Stimulated activated CD8-positive, alpha-beta memory T cell treated with anti-CD3 and anti-CD28 coated beads, Interleukin-7, amount 100 ng/mL, for 4 hours (primary cell): ENCODE results near the gene FBXL14.
"Not testable (repeated sequence)": the region's sequence is repeated elsewhere in the genome, so short reads cannot be mapped to it uniquely, and the experiment has no call there.

Experiments
- DNase-seq, 2 donors: peaks; one replicate each; pipeline ENCODE4 v3.0.0-alpha.2; 2020; ENCODE audit warnings: low read depth in 2 of 2

Gene FBXL14

GRCh38 chr12:1620092-1620491 is 25.7 kb upstream of the FBXL14 start:
- DNase-seq, result no peak

- DNase-seq, result no peak
These were observed 25.2 kb upstream of the FBXL14 start for GRCh38 chr12:1619587-1619986.

- DNase-seq, result no peak
These were observed 24.8 kb upstream of the FBXL14 start for GRCh38 chr12:1619159-1619558.

- DNase-seq, result no peak
These were observed 24.1 kb upstream of the FBXL14 start for GRCh38 chr12:1618489-1618888.

- no peak for DNase-seq
These were observed 22.1 kb upstream of the FBXL14 start for GRCh38 chr12:1616233-1617066.

GRCh38 chr12:1614360-1614759 is 20.0 kb upstream of the FBXL14 start:
- no peak for DNase-seq

- DNase-seq, result no peak
These were observed 19.5 kb upstream of the FBXL14 start for GRCh38 chr12:1613860-1614259.

- DNase-seq, result no peak
These were observed 17.6 kb upstream of the FBXL14 start for GRCh38 chr12:1611803-1612572.

GRCh38 chr12:1610072-1610643 is 15.8 kb upstream of the FBXL14 start:
- DNase-seq, result no peak

- no peak for DNase-seq
These were observed 14.3 kb upstream of the FBXL14 start for GRCh38 chr12:1608713-1609119.

- DNase-seq, result no peak
These were observed 13.7 kb upstream of the FBXL14 start for GRCh38 chr12:1607940-1608712.

GRCh38 chr12:1606021-1606622 is 11.7 kb upstream of the FBXL14 start:
- DNase-seq, result peak; percentile 46 to 52

GRCh38 chr12:1605129-1606020 is 11.0 kb upstream of the FBXL14 start:
- DNase-seq, result peak in 1 of 2 donors; percentile 30

GRCh38 chr12:1604464-1604863 is 10.1 kb upstream of the FBXL14 start:
- no peak for DNase-seq

- DNase-seq, result no peak
These were observed 9.1 kb upstream of the FBXL14 start for GRCh38 chr12:1603269-1603993.

- DNase-seq, result not testable (repeated sequence)
These were observed 8.3 kb upstream of the FBXL14 start for GRCh38 chr12:1602706-1603105.

GRCh38 chr12:1598757-1599156 is 4.4 kb upstream of the FBXL14 start:
- DNase-seq, result no peak

GRCh38 chr12:1595690-1596347 is 1.4 kb upstream of the FBXL14 start:
- no peak for DNase-seq

- no peak for DNase-seq
These were observed 713 bp upstream of the FBXL14 start for GRCh38 chr12:1595026-1595561.
